K562 (cell line): ENCODE data around the gene BLVRA. TPM values are rescaled to one million over a fixed set of nuclear protein-coding genes. Genes with fewer than 3 reads are reported as not detected.
A peak's percentile ranks its signal among the peaks of the same experiment; 100 is the strongest.
"Not testable (repeated sequence)": the region's sequence is repeated elsewhere in the genome, so short reads cannot be mapped to it uniquely, and the experiment has no call there.

Experiments
- ATAC-seq: fragments of 200-7000 bp; cut with Tn5 transposase; 3 replicates; pipeline ENCODE4 v1.9.1; 2020; ENCODE audit warnings: moderate library complexity
- BruUV-seq: library from RNA; stranded (reverse); fragments of 400-500 nt; replicated peaks from 2 replicates; lab custom pipeline; 2021; lab: Mats Ljungman, UMichigan
- CTCF ChIA-PET: fragments of 300-600 bp; formaldehyde crosslinking; extraction: SDS; loops from one replicate; lab custom pipeline; 2021; ENCODE audit warnings: low intra/inter-chr PET ratio; lab: Yijun Ruan, JAX
- POLR2A ChIA-PET: fragments of 300-600, 350-650 bp; sonication (Branson Sonifier 250); formaldehyde crosslinking; extraction: SDS; loops from one replicate; lab custom pipeline; 2021; ENCODE audit warnings: antibody characterized with exemption, inconsistent platforms; lab: Yijun Ruan, JAX
- DNase-seq, 4 experiments: peaks; one replicate each; pipeline versions ENCODE4 v3.0.0 to v3.0.0-alpha.2; 2011 to 2018; ENCODE audit warnings: low spot score in 3 of 4, mixed read lengths in 3 of 4; ENCODE audit errors: extremely low read depth in 1 of 4
- FAIRE-seq: peaks from 2 replicates; lab custom pipeline; 2011; peaks lifted over from hg19 to GRCh38; lab: Jason Lieb, UNC
- H2AFZ ChIP-seq: 2 replicates; pipeline ENCODE4 v1.6.0; 2011; ENCODE audit warnings: low read depth, low read length, control low read depth, inconsistent platforms
- H3K27ac ChIP-seq: fragments of 200-600 bp; 3 replicates; pipeline ENCODE4 v1.8.0; 2011; ENCODE audit warnings: low read depth, mild to moderate bottlenecking, control low read depth, inconsistent platforms, low read length, moderate library complexity, mixed read lengths; ENCODE audit errors: extremely low read depth
- H3K27me3 ChIP-seq, 2 experiments: fragments of 300-600 bp in 1 of 2; 2 replicates in 1 of 2; 3 replicates in 1 of 2; pipeline versions ENCODE4 v1.6.0 to v1.8.0; 2011; ENCODE audit warnings: inconsistent platforms in 2 of 2, low read length in 2 of 2, mild to moderate bottlenecking in 1 of 2, mixed read lengths in 1 of 2, moderate library complexity in 1 of 2; ENCODE audit not compliant: control insufficient read depth in 2 of 2, insufficient read depth in 2 of 2
- H3K36me3 ChIP-seq: fragments of 300-600 bp; 3 replicates; pipeline ENCODE4 v1.8.0; 2011; ENCODE audit warnings: mild to moderate bottlenecking, low read length, inconsistent platforms; ENCODE audit not compliant: control insufficient read depth, insufficient read depth
- H3K4me1 ChIP-seq, 2 experiments: fragments of 200-600 bp in 1 of 2; replicated peaks in 1 of 2; 2 replicates in 1 of 2; 3 replicates in 1 of 2; pipeline versions ENCODE4 v1.5.1 to v1.8.0; 2011; ENCODE audit warnings: inconsistent platforms in 2 of 2, low read length in 2 of 2, mild to moderate bottlenecking in 1 of 2, mixed read lengths in 1 of 2, moderate library complexity in 1 of 2; ENCODE audit not compliant: control insufficient read depth in 2 of 2, insufficient read depth in 2 of 2
- H3K4me2 ChIP-seq: 2 replicates; pipeline ENCODE4 v1.6.1; 2011; ENCODE audit warnings: low read length, control low read depth, inconsistent platforms, mixed read lengths; ENCODE audit not compliant: insufficient read depth
- H3K4me3 ChIP-seq: fragments of 200-600 bp; sonication (generic), shearing (Covaris generic); 2 replicates; pipeline ENCODE4 v1.5.1; 2016; ENCODE audit warnings: control low read depth, inconsistent platforms
- H3K79me2 ChIP-seq: fragments of 200-600 bp; 3 replicates; pipeline ENCODE4 v1.8.0; 2011; ENCODE audit warnings: low read length, inconsistent platforms; ENCODE audit not compliant: control insufficient read depth, insufficient read depth
- H3K9ac ChIP-seq, 2 experiments: 2 replicates each; pipeline versions ENCODE4 v1.6.0 to v1.6.1; 2011; ENCODE audit warnings: low read depth in 2 of 2, low read length in 2 of 2, control low read depth in 1 of 2, inconsistent platforms in 1 of 2, mild to moderate bottlenecking in 1 of 2, mixed read lengths in 1 of 2; ENCODE audit not compliant: insufficient read depth in 1 of 2
- H3K9me1 ChIP-seq: one replicate; pipeline ENCODE4 v1.6.0; 2011; ENCODE audit warnings: inconsistent platforms, mild to moderate bottlenecking, low read length, moderate library complexity; ENCODE audit not compliant: control insufficient read depth, insufficient read depth
- H3K9me3 ChIP-seq: replicated peaks from 2 replicates; pipeline ENCODE4 v1.5.1; 2011; ENCODE audit warnings: low read depth, low read length, inconsistent platforms; ENCODE audit not compliant: control insufficient read depth, insufficient read depth
- H4K20me1 ChIP-seq: replicated peaks from 2 replicates; pipeline ENCODE4 v1.6.1; 2011; ENCODE audit warnings: low read length, inconsistent platforms, mixed read lengths; ENCODE audit not compliant: control insufficient read depth, insufficient read depth
- ARID1B ChIP-seq: fragments of 450-650 bp; IDR thresholded peaks from 2 replicates; pipeline ENCODE4 v1.6.1; 2016; ENCODE audit warnings: antibody characterized with exemption, mild to moderate bottlenecking, inconsistent platforms
- CBFA2T2 ChIP-seq: fragments of 450-650 bp; conservative IDR thresholded peaks from 2 replicates; pipeline ENCODE4 v1.6.1; 2017; ENCODE audit warnings: mild to moderate bottlenecking
- CBFA2T3 ChIP-seq: fragments of 450-650 bp; IDR thresholded peaks from 2 replicates; pipeline ENCODE4 v1.6.1; 2017
- CTBP1 ChIP-seq: fragments of 450-650 bp; IDR thresholded peaks from 2 replicates; pipeline ENCODE4 v1.6.1; 2016; ENCODE audit warnings: borderline replicate concordance
- EP300 ChIP-seq: IDR thresholded peaks from 2 replicates; pipeline ENCODE4 v1.6.1; 2012; ENCODE audit warnings: low read length, improper control_type of control experiment
- FOSL1 ChIP-seq: fragments of 200-800 bp; sonication (Bioruptor generic); conservative IDR thresholded peaks from 2 replicates; pipeline ENCODE4 v1.6.1; 2016; ENCODE audit warnings: missing genetic modification characterization, missing compliant biosample characterization
- GATAD2A ChIP-seq: fragments of 450-650 bp; IDR thresholded peaks from 2 replicates; pipeline ENCODE4 v1.6.1; 2017
- JUND ChIP-seq, 2 experiments: IDR thresholded peaks; 2 replicates in 1 of 2; 3 replicates in 1 of 2; pipeline ENCODE4 v1.6.1; 2011; ENCODE audit warnings: borderline replicate concordance in 2 of 2, low read depth in 2 of 2, low read length in 2 of 2, improper control_type of control experiment in 1 of 2, missing biosample characterization in 1 of 2, missing genetic modification characterization in 1 of 2, missing genetic modification reagents in 1 of 2
- KDM1A ChIP-seq, 2 experiments: fragments of 450-650 bp; IDR thresholded peaks; 2 replicates each; pipeline ENCODE4 v1.6.1; 2016; ENCODE audit warnings: mild to moderate bottlenecking in 2 of 2
- LEF1 ChIP-seq: fragments of 450-650 bp; IDR thresholded peaks from 2 replicates; pipeline ENCODE4 v1.6.1; 2016; ENCODE audit warnings: mild to moderate bottlenecking
- MTA2 ChIP-seq: fragments of 450-650 bp; IDR thresholded peaks from 2 replicates; pipeline ENCODE4 v1.6.1; 2016; ENCODE audit warnings: low read depth
- NCOR1 ChIP-seq: fragments of 450-650 bp; IDR thresholded peaks from 2 replicates; pipeline ENCODE4 v1.6.1; 2016; ENCODE audit warnings: mild to moderate bottlenecking, moderate library complexity
- NR2C1 ChIP-seq, 2 experiments: fragments of 450-650 bp; IDR thresholded peaks; 2 replicates each; pipeline ENCODE4 v1.6.1; 2017; ENCODE audit warnings: mild to moderate bottlenecking in 2 of 2, antibody characterized with exemption in 1 of 2, inconsistent platforms in 1 of 2, missing compliant biosample characterization in 1 of 2, missing genetic modification characterization in 1 of 2
- NR2C2 ChIP-seq, 2 experiments: fragments of 200-800 bp in 1 of 2; sonication (Bioruptor generic) in 1 of 2; sonication (generic) in 1 of 2; formaldehyde crosslinking in 1 of 2; IDR thresholded peaks; 2 replicates each; pipeline versions ENCODE4 v1.6.1 to v1.8.0; 2016 to 2022; ENCODE audit warnings: mild to moderate bottlenecking in 1 of 2, missing compliant biosample characterization in 1 of 2, missing genetic modification characterization in 1 of 2, missing genetic modification reagents in 1 of 2
- RCOR1 ChIP-seq, 2 experiments: IDR thresholded peaks; 2 replicates each; pipeline ENCODE4 v1.6.1; 2012; ENCODE audit warnings: low read depth in 2 of 2, low read length in 2 of 2, borderline replicate concordance in 1 of 2, improper control_type of control experiment in 1 of 2
- SMAD4 ChIP-seq: fragments of 250-450 bp; sonication (Bioruptor Pico); conservative IDR thresholded peaks from 2 replicates; pipeline ENCODE4 v1.8.0; 2021; ENCODE audit warnings: inconsistent platforms, mild to moderate bottlenecking, moderate library complexity
- SMARCA4 ChIP-seq: fragments of 450-650 bp; IDR thresholded peaks from 2 replicates; pipeline ENCODE4 v1.6.1; 2016
- SMARCE1 ChIP-seq: fragments of 450-650 bp; IDR thresholded peaks from 2 replicates; pipeline ENCODE4 v1.7.1; 2016; ENCODE audit warnings: mild to moderate bottlenecking
- SOX6 ChIP-seq: fragments of 450-650 bp; IDR thresholded peaks from 2 replicates; pipeline ENCODE4 v1.6.1; 2014; ENCODE audit warnings: mild to moderate bottlenecking
- TAL1 ChIP-seq: fragments of 450-650 bp; IDR thresholded peaks from 2 replicates; pipeline ENCODE4 v1.6.1; 2016; ENCODE audit warnings: mild to moderate bottlenecking
- TCF3 ChIP-seq: sonication (generic); formaldehyde crosslinking; IDR thresholded peaks from 2 replicates; pipeline ENCODE4 v1.4.0; 2020; ENCODE audit warnings: mild to moderate bottlenecking, missing genetic modification reagents
- TEAD4 ChIP-seq, 2 experiments: sonication (generic) in 1 of 2; formaldehyde crosslinking in 1 of 2; IDR thresholded peaks; 2 replicates each; pipeline versions ENCODE4 v1.6.1 to v1.8.0; 2012 to 2022; ENCODE audit warnings: borderline replicate concordance in 1 of 2, inconsistent platforms in 1 of 2, low read length in 1 of 2, mild to moderate bottlenecking in 1 of 2, missing genetic modification reagents in 1 of 2
- ZBTB7A ChIP-seq: IDR thresholded peaks from 2 replicates; pipeline ENCODE4 v1.6.1; 2011; ENCODE audit warnings: low read depth, mild to moderate bottlenecking, low read length, moderate library complexity, borderline replicate concordance; ENCODE audit not compliant: control insufficient read depth
- WGBS: fragments of 100-300 bp; shearing (Covaris generic); methylation state at CpG from one replicate; pipeline ENCODE4 v1.1.6; 2016; ENCODE audit warnings: low coverage, mixed read lengths; ENCODE audit not compliant: insufficient coverage; ENCODE audit errors: missing lambda C conversion rate; 5-methylcytosine and 5-hydroxymethylcytosine counted together
- in situ Hi-C: fragments of 300-500 bp; cut with MboI; formaldehyde crosslinking; loops from 4 replicates; pipeline ENCODE4 v1.15.0; 2018; ENCODE audit warnings: inconsistent platforms, mixed read lengths
- intact Hi-C: fragments of 100-400 bp; cut with micrococcal nuclease; formaldehyde crosslinking; loops from 2 replicates; pipeline ENCODE4 v1.14.2; 2022
- polyA plus RNA-seq, 8 experiments: library from polyadenylated mRNA; depleted of rRNA in 4 of 8; stranded (reverse) in 5 of 8; unstranded in 3 of 8; fragments of >200 nt; fragmentation: Nextera tagmentation in 2 of 8; fragmentation: Illumina TruSeq in 1 of 8; extraction: Ambion mirVana in 2 of 8; extraction: Trizol in 1 of 8; gene quantifications; 2 replicates each; pipeline versions ENCODE4 v1.2.1 to v1.2.3, GENCODE V29; 2011 to 2014; ENCODE audit warnings: inconsistent platforms in 1 of 8, missing spikeins in 1 of 8
- total RNA-seq, 7 experiments: library from RNA; depleted of rRNA in 6 of 7; stranded (reverse); fragments of >200 nt in 6 of 7; fragmentation: Illumina TruSeq in 2 of 7; extraction: Trizol in 2 of 7; gene quantifications; 2 replicates each; pipeline versions ENCODE4 v1.2.1 to v1.2.3, GENCODE V29; 2011 to 2021; ENCODE audit warnings: low replicate concordance in 1 of 7
- TF ChIP-seq, protein P1 (sequence below): sonication (generic); IDR thresholded peaks from 2 replicates; pipeline ENCODE4 v1.6.1; 2016

Gene BLVRA
- total and polyA plus RNA-seq, 9 of the 15 experiments (the other 6 are each of a cell fraction or from before 2014, with no cell fraction given): 48.5 to 147 (median 61.5) TPM

DNA sequence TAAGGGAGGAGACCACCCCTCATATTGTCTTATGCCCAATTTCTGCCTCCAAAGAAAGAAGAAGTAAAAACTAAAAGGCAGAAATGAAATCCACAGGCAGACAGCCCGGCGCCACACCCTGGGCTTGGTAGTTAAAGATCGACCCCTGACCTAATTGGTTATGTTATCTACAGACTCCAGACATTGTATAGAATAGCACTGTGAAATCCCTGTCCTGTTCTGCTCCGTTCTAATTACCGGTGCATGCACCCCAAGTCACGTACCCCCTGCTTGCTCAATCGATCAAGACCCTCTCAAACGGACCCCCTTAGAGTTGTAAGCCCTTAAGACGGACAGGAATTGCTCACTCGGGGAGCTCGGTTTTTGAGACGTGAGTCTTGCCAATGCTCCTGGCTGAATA is 66.0 kb downstream of the BLVRA start:
- intact Hi-C loops; H4K20me1 ChIP-seq; H2AFZ ChIP-seq; H3K9ac ChIP-seq; FAIRE-seq; H3K4me1 ChIP-seq; H3K4me2 ChIP-seq; H3K9me1 ChIP-seq; H3K9me3 ChIP-seq; H3K36me3 ChIP-seq; BruUV-seq; H3K27ac ChIP-seq; H3K4me3 ChIP-seq; H3K79me2 ChIP-seq; in situ Hi-C loops; TF ChIP-seq NR2C1 (IDR thresholded peaks at IDR 0.05); TEAD4 (CRISPR knock-in tag; IDR thresholded peaks at IDR 0.05; ENCODE audit: borderline replicate concordance); JUND (tag; IDR thresholded peaks at IDR 0.05; ENCODE audit: borderline replicate concordance, low read depth, low read length); NR2C2 (CRISPR knock-in tag; IDR thresholded peaks at IDR 0.05): not testable (repeated sequence)
- ChIA-PET CTCF (interaction anchor here (0.6 kb wide), 1 partner anchor 364 kb away, joined by 3 read pairs; no protein-coding TSS in a partner anchor), POLR2A (interaction anchor here (1.4 to 1.7 kb wide), 2 partner anchors 9 to 12 kb away, joined by 3 to 4 read pairs; no protein-coding TSS in a partner anchor)
- WGBS: 1% methylated on average over 11 of the region's 12 CpGs
- peak; percentile 76 for ATAC-seq
- peaks cover 20 to 21% of the 10 kb centered on the region in 2 experiments for H3K27me3 ChIP-seq
- TF ChIP-seq LEF1 (peak; percentile 50; the same call in 1 of the 2 replicates), KDM1A (IDR thresholded peaks at IDR 0.05) (peak; percentile 11 to 15; a peak in 1 of 4 replicates), ZBTB7A (0 out of 2 replicates have a peak, but pooled peaks have one; percentile 21), MTA2 (peak; percentile 43; the same call in 1 of the 2 replicates), RCOR1 (IDR thresholded peaks at IDR 0.05; ENCODE audit: borderline replicate concordance in 1 of 2, low read depth in 2 of 2, low read length in 2 of 2) (peak in 1 of 2 experiments; percentile 63; a peak in 2 of 4 replicates), NCOR1 (peak; percentile 48; the same call in 1 of the 2 replicates), NR2C1 (tag; IDR thresholded peaks at IDR 0.05) (0 out of 2 replicates have a peak, but pooled peaks have one; percentile 10), SMARCA4 (0 out of 2 replicates have a peak, but pooled peaks have one; percentile 35), FOSL1 (tag) (0 out of 2 replicates have a peak, but pooled peaks have one; percentile 34), TEAD4 (IDR thresholded peaks at IDR 0.05; ENCODE audit: low read length) (peak; percentile 52; the same call in 1 of the 2 replicates), SMAD4 (peak; percentile 91), JUND (IDR thresholded peaks at IDR 0.05; ENCODE audit: borderline replicate concordance, low read depth, low read length) (0 out of 2 replicates have a peak, but pooled peaks have one; percentile 1), ARID1B (peak; percentile 75), TAL1 (peak; percentile 69), EP300 (peak; percentile 33), SMARCE1 (peak; percentile 62; the same call in 1 of the 2 replicates), TCF3 (peak; percentile 69), GATAD2A (peak; percentile 19; the same call in 1 of the 2 replicates), CBFA2T2 (peak; percentile 38; the same call in 1 of the 2 replicates), NR2C2 (tag; IDR thresholded peaks at IDR 0.05) (peak; percentile 15; the same call in 1 of the 2 replicates), CTBP1 (0 out of 2 replicates have a peak, but pooled peaks have one; percentile 32), SOX6 (peak; percentile 69; the same call in 1 of the 2 replicates), CBFA2T3 (peak; percentile 66)
- TF ChIP-seq, protein P1, sequence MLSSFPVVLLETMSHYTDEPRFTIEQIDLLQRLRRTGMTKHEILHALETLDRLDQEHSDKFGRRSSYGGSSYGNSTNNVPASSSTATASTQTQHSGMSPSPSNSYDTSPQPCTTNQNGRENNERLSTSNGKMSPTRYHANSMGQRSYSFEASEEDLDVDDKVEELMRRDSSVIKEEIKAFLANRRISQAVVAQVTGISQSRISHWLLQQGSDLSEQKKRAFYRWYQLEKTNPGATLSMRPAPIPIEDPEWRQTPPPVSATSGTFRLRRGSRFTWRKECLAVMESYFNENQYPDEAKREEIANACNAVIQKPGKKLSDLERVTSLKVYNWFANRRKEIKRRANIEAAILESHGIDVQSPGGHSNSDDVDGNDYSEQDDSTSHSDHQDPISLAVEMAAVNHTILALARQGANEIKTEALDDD: peak; percentile 53; the same call in 1 of the 2 replicates
- peak in 1 of 4 experiments; percentile 16 for DNase-seq
